ENCODE measurements around the gene PCDH9.

PCDH9 gene

DNA sequence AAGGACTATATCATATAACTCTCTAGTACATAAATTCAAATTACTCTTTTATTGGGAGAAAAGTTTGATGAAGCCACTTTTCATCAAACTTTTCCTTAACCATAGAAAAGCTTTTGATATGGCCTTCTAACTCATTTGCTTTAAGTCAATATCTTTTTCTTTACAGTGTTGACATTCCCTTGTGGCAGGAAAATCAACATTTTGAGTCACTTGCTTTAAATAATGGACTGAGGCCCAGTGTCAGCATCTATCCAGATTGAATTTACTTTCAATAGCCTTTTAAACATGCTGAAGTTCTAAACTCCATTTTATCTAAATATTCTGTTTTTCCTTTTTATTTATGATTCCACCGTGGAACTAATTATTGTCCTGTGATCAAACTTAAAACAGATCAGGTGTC, 62.7 kb downstream of the PCDH9 start:
- in situ Hi-C loops (cut with MboI; ENCODE audit: low sequenced_read_pairs): no loop called here

DNA sequence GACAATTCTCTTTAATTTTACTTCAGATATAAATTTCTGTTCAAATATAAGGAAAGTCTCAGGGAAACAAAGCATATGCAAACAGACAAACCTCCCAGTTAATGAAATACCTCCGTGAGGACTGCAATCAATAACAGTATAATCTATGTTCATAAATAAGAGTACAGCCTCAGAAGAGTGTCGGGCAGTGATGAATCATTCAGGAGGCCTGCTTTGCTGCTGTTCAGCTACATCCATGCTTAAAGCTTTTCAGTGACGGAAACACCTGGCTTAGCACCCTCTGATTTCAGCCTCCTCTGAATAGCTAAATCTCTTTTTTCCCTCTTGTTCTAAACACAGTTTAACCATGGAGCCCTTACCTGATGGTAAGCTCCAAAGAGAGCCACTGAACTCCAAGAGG, 69.0 kb downstream of the PCDH9 start:
- in situ Hi-C loops (cut with MboI; ENCODE audit: low sequenced_read_pairs): no loop called here

DNA sequence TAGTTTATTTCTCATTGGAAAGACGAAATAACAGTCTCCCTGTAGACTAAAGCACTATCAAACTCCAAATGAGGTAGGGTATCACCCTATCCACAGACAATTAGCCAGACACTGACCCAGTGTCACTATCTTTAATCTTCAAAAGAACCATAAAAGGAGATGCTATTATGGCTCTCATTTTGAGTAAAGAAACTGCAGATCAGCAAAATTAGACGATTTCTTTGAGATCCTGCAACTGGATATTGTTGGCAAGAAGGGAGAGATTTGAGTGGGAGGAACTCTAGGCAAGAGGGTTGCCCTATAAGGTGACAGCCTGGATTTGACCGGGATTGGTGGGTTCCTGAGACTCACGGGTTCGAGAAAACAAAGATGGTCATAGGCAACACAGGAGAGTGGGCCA, 71.2 kb downstream of the PCDH9 start:
- in situ Hi-C loops (cut with MboI; ENCODE audit: low sequenced_read_pairs): no loop called here

DNA sequence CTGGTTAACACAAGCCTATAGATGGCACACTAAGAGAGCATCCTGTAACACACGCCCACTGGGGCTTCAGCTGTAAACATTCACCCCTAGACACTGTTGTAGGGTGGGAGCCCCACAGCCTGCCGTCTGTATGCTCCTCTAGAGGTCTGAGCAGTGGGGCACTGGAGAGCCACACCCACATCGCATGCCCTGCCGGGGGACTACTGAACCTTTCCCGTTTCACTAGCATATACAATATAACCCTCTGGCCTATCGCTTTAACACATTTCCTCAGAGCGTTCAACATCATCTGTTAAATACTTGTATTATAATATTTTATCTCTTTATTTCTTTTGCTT, 73.4 kb downstream of the PCDH9 start:
- in situ Hi-C loops (cut with MboI; ENCODE audit: low sequenced_read_pairs): no loop called here

DNA sequence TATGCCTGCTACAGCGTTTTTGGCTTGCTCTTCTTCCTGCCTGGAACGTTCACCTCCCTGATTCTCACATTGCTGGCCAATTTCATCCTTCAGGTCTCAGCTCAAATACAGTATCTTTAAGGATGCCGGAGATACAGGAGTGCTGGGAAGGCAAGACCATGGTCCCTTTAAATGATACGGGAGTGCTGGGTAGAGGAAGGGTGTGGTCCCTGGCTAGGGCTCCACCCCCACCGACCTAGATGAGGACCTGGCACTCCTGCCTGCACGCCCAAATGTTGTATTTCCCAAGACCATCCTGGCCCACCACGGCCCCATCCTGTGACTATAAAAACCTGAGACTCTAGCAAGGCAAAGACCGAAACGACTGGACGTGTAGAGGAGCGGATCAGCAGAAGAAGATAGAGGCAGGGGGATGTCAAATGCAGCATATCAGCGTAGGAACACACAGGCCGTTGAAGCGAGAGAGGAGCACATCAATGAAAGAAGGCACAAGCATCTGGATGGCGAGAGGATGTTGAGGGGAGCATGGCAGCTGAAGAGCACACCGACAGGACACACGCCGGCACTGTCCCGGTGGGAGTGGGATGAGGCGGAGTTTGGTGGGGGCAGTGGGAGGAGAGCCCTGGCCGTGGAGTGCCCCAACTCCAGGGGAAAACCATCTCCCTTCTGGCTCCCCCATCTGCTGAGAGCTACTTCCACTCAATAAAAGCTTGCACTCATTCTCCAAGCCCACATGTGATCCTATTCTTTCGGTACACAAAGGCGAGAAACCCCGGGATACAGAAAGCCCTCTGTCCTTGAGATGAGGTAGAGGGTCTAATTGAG, 74.0 kb downstream of the PCDH9 start:
- in situ Hi-C loops (cut with MboI; ENCODE audit: low sequenced_read_pairs): no loop called here

DNA sequence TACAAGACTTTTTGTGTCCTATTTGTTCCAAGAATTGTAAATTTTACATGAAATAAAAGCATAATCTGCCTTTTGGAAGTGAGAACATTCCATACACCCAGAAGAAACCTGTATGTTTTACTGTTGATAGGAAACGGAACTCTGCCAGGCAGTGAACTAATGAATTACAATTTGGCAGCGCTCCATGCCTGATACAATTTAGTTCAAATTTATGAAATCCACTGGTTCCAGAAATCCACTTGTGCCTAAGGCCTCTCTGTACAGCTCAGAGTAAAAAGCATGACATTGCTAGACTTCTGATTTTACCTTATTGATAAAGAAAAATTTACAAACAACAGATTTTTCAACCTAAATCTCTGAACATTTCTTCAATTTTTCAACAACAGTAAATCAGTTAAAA, 78.1 kb downstream of the PCDH9 start:
- in situ Hi-C loops (cut with MboI; ENCODE audit: low sequenced_read_pairs): no loop called here

- in situ Hi-C loops (cut with MboI; ENCODE audit: low sequenced_read_pairs): no loop called here
Measured at GRCh38 chr13:67151652-67152051, 78.5 kb downstream of the PCDH9 start.

DNA sequence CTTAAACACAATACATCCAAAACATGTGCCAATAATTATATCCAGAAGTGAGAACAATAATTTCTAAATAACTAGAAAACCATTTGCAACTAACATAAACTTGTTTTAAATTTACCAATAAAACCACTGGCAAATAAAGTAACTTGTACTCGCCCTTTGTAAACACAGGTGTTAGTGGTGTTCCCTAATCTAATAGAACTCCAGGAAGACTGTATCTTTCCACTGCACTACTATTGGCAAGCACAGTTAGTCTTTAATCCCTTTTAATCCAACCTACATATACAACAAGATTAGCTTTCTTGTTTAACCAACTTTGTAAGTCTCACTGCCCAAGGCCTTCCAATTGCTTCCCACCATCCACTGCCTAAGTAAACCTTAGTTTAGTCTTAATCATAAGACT, 79.5 kb downstream of the PCDH9 start:
- in situ Hi-C loops (cut with MboI; ENCODE audit: low sequenced_read_pairs): no loop called here

- in situ Hi-C loops (cut with MboI; ENCODE audit: low sequenced_read_pairs): no loop called here
Measured at GRCh38 chr13:67148161-67148571, 82.0 kb downstream of the PCDH9 start.

DNA sequence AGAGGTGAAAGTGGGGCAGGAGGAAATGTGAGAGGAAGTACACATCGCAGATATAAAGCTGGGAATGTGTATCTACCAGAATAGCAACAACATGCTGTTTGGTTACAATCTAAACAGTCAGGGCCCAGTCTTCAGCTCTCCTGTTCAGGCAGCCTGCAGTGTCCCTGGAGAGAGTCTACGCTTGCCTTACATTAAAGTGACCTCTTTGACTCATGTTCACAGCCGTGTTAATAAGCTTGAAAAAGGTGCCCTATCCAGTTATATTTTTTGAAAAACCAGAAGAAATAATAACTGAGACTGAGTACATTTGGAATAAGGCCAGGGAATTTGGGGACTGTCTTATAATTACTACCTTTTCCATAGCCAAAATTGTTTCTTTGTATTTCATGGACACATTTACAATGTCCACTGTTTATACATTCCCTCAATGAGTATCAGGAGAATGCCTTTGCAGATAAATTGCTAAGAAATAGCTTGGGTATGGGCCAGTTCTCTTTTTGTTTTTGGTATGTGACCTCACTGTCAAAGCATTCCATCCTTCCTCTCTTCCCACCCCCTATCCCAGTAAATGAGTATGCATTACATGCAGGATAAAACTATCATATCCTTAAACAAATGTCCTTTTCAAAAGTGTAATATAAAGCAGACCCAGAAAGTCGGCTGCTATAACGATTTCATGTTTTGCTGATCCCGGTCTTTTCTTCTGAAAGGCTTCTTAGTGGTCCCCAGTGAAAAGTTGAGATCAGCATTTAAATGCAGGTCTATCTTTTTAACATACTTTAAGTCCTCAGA, 82.6 kb downstream of the PCDH9 start:
- in situ Hi-C loops (cut with MboI; ENCODE audit: low sequenced_read_pairs): no loop called here

GRCh38 chr13:67146523-67147130, 83.5 kb downstream of the PCDH9 start:
- in situ Hi-C loops (cut with MboI; ENCODE audit: low sequenced_read_pairs): no loop called here

DNA sequence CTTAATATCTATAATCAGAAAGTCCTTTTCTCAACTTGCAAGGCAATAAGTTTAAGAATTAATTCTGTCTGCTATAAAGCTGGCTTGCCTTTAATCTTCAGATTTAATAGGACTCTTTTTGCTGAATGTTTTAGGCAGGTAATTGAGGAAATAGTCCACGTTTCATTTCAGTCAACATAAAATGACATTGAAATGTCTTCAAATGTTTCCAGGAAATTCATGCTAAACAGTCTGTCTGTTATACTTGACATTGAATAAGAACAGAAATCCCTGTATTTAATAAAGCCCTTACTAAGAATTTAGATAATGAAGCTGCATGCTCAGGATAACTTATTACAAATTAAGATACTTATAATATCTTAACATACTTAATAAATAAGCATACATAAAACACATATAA, 84.2 kb downstream of the PCDH9 start:
- in situ Hi-C loops (cut with MboI; ENCODE audit: low sequenced_read_pairs): no loop called here

DNA sequence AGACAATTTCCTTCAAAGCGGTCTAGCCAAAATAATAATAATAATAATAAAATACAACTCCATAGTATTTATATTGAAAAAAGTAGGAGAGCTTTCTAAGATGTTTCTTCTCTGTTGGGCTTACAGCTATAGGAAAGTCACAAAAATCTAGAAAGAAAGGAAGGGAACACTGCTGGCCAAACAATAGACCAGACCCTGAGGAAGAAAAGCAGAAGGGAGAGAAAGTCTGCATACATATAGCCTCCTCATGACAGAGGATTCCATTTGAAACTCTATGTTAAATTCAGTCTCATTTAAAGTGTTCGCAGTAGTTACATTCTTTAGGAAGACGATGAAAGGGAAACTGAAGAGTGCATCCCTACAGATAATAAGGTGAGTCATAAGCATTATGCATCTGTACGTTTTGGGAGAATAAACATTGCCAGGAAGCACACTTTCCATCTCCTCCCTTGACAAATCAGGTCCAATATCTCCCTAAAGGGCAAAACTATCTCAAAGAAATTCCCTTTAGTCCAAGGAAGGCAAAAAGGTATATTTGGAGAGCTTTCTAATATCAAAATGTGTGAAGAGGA, 86.5 kb downstream of the PCDH9 start:
- in situ Hi-C loops (cut with MboI; ENCODE audit: low sequenced_read_pairs): no loop called here

DNA sequence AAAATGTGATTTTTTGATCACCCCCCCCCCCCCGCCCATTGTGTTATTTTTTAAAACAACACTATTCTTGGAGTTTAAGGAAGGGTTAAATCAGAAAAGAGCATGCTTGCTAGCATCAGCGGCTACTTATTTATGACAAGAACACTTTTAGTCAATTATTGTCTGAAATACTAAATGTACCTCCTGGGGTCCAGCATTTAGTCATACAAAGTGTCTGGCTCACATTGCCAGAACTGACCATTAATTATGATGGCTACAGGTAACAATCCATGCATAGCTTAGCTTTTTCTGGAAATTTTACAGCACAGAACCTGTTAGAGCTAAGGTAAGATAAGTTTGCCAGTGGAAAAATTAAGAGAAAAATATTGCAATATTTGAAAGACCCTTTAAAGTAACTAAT, 90.1 kb downstream of the PCDH9 start:
- in situ Hi-C loops (cut with MboI; ENCODE audit: low sequenced_read_pairs): no loop called here

DNA sequence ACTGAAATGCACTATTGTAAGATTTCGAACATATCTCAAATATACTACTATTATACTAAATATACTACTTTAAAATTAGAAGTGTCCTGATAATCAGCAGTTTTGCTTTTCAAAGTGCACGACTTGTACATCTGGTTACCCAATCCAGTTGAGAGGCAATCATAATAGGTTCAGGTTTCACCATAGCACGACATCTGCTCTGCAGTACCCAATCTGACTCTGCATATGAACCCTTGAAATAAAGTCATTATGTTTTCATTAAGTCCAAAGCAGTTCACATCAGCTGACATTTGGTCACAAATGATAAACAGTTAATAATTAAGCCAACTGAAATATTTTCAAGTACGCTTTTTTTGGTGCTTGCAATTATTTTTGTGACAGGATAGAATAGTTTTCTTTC, 90.6 kb downstream of the PCDH9 start:
- in situ Hi-C loops (cut with MboI; ENCODE audit: low sequenced_read_pairs): no loop called here

DNA sequence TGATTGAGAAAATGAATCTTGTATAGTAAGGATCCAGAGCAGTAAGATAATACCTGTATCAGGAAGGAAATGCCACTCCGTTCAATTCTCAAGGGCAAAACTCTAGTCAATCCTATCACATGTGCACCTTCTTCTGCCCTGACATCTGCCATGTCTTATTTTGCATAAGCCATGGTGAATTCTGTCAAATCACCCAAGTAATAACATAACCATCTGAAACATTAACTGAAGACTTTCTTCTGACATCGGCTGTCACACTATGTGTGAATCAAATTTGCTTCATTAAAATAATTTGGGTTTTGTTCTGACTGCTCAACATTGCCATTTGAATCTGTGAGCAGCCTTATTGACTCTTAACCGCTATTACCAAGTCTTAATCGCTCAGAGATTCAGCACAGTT, 91.2 kb downstream of the PCDH9 start:
- in situ Hi-C loops (cut with MboI; ENCODE audit: low sequenced_read_pairs): no loop called here

- in situ Hi-C loops (cut with MboI; ENCODE audit: low sequenced_read_pairs): no loop called here
Measured at GRCh38 chr13:67137044-67137735, 92.9 kb downstream of the PCDH9 start.

DNA sequence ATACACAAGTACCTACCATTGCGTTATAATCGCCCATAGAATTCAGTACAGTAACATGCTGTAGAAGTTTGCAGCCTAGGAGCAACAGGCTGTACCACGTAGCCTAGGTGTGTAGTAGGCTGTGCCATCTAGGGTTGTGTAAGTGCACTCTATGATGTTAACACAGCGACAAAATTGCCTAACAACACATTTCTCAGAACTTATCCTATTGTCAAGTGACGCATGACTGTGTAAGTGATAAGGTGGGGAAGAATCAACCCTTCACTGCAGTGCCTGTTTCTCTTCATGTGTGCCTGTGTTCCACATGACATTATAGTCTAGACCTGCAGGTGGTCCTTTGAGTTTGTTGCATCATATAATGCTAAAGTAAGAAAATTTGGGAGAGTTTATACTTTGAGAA, 94.0 kb downstream of the PCDH9 start:
- in situ Hi-C loops (cut with MboI; ENCODE audit: low sequenced_read_pairs): no loop called here

DNA sequence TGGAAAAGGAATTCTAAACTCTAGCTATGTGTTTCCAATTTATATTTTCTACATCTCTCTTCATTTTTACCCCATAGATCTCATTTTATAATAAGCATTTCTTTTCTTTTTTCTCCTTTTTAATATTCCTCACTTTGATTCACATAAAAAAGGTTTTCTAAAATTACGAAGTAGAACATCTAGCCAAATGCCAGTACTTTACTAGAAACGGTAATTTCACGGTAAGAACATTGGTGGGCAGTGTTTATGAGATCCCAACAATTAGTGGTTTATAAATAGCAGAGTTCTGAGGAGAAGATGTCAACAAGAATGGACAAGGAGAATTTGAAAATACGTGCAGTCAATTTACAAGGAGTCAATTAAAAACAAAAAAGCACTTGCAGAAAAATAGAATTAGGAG, 94.8 kb downstream of the PCDH9 start:
- in situ Hi-C loops (cut with MboI; ENCODE audit: low sequenced_read_pairs): no loop called here

DNA sequence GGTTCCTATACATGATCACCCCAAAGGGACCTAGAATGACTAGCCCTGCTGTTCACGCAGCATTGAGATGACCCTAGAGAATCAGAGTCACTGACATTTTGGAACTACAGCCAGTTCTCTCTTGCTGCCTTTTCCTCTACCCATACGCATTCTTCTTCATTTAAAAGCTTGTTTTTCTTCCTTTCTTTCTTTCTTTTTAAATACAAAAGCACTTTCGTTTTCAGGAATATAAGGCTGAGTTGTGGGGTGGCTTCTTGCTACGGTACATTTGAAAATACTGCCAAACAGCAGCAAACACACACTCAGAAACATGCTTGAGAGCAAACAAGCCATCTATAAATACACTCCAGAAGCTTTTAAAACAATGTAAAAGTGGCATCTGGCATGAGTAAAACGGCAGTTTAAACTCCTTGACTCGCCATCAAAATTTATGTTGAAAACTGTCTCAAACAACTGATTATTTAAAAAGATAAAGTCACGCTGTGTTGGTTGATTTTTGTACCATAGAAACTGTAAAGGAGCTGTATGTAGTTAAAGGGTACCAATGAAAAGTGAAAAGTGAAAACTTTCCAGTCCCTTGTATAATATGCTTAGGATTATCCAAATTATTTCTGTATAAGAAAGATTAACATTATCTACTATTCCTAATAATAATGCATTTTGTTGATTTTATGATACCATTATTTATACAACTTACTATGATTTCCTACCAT, 95.6 kb downstream of the PCDH9 start:
- in situ Hi-C loops (cut with MboI; ENCODE audit: low sequenced_read_pairs): no loop called here

GRCh38 chr13:67133476-67133875, 96.7 kb downstream of the PCDH9 start:
- in situ Hi-C loops (cut with MboI; ENCODE audit: low sequenced_read_pairs): no loop called here
